Endometrial microvascular endothelial cells (primary cell): ENCODE measurements around the gene CHD9NB. TPM values are rescaled to one million over a fixed set of nuclear protein-coding genes. Genes with fewer than 3 reads are reported as not detected.

Experiments
- in situ Hi-C: cut with HindIII; loops from 2 replicates; pipeline ENCODE4 v1.10.0; 2017; ENCODE audit warnings: low sequenced_read_pairs, low pct_unique_long_range_greater_than_20kb; ENCODE audit errors: inconsistent ontology term
- total RNA-seq: library from RNA; depleted of rRNA; stranded (reverse); fragments of >200 nt; gene quantifications from one replicate; pipeline ENCODE4 v1.2.3, GENCODE V29; 2015; ENCODE audit errors: inconsistent ontology term

CHD9NB gene
- 0.56 TPM for total RNA-seq

- in situ Hi-C loops = no loop called here
Measured at GRCh38 chr16:53052519-53053501, at the start of gene CHD9NB. TSS of gene CHD9NB (minus strand) at chr16:53052897. CDS start at chr16:53044158, 8,739 bp downstream.

- in situ Hi-C loops = no loop called here
Measured at GRCh38 chr16:53100889-53101288, 48.2 kb upstream of the CHD9NB start.

GRCh38 chr16:53100131-53100748 is 47.5 kb upstream of the CHD9NB start:
- in situ Hi-C loops = no loop called here

- in situ Hi-C loops = no loop called here
Measured at GRCh38 chr16:53099318-53100130, 46.8 kb upstream of the CHD9NB start.

GRCh38 chr16:53098526-53099317 is 46.0 kb upstream of the CHD9NB start:
- in situ Hi-C loops = no loop called here

GRCh38 chr16:53097190-53097589 is 44.5 kb upstream of the CHD9NB start:
- in situ Hi-C loops = no loop called here

GRCh38 chr16:53094013-53094630 is 41.4 kb upstream of the CHD9NB start:
- in situ Hi-C loops = no loop called here

- in situ Hi-C loops = no loop called here
Measured at GRCh38 chr16:53093162-53093744, 40.6 kb upstream of the CHD9NB start.

GRCh38 chr16:53092284-53092683 is 39.6 kb upstream of the CHD9NB start:
- in situ Hi-C loops = no loop called here

GRCh38 chr16:53091466-53092211 is 38.9 kb upstream of the CHD9NB start:
- in situ Hi-C loops = no loop called here

GRCh38 chr16:53090591-53091411 is 38.1 kb upstream of the CHD9NB start:
- in situ Hi-C loops = no loop called here

- in situ Hi-C loops = no loop called here
Measured at GRCh38 chr16:53090286-53090590, 37.5 kb upstream of the CHD9NB start.

GRCh38 chr16:53089434-53090285 is 37.0 kb upstream of the CHD9NB start:
- in situ Hi-C loops = no loop called here

GRCh38 chr16:53087101-53087500 is 34.4 kb upstream of the CHD9NB start:
- in situ Hi-C loops = no loop called here

- in situ Hi-C loops = no loop called here
Measured at GRCh38 chr16:53085931-53086421, 33.3 kb upstream of the CHD9NB start.
